A673 (cell line): ENCODE data around the gene WWTR1. TPM values are rescaled to one million over a fixed set of nuclear protein-coding genes. Genes with fewer than 3 reads are reported as not detected.

Experiments
- BruUV-seq: library from RNA; stranded (reverse); fragments of 400-500 nt; replicated peaks from 2 replicates; lab custom pipeline; 2021; lab: Mats Ljungman, UMichigan
- CTCF ChIA-PET: fragments of 300-600 bp; sonication (Branson Sonifier 250); formaldehyde crosslinking; loops from one replicate; lab custom pipeline; 2022; ENCODE audit warnings: antibody characterized with exemption; lab: Charles Lee
- POLR2A ChIA-PET: fragments of 300-600 bp; sonication (Branson Sonifier 250); formaldehyde crosslinking; loops from one replicate; lab custom pipeline; 2022; ENCODE audit warnings: antibody characterized with exemption; ENCODE audit not compliant: low non-redundant PET; lab: Charles Lee
- DNase-seq: peaks from one replicate; pipeline ENCODE4 v3.0.0-alpha.2; 2015; ENCODE audit warnings: low spot score
- H3K27ac ChIP-seq: fragments of 200-600 bp; sonication (generic); 2 replicates; pipeline ENCODE4 v1.5.1; 2016; ENCODE audit warnings: mixed run types, low read depth, mild to moderate bottlenecking, mixed read lengths, antibody characterized with exemption, low read length; ENCODE audit not compliant: poor library complexity, severe bottlenecking
- H3K27me3 ChIP-seq: fragments of 200-600 bp; sonication (generic); replicated peaks from 2 replicates; pipeline ENCODE4 v1.6.1; 2017; ENCODE audit warnings: mixed run types, low read depth, mild to moderate bottlenecking, mixed read lengths, antibody characterized with exemption, low read length; ENCODE audit not compliant: insufficient read depth, poor library complexity
- H3K36me3 ChIP-seq: fragments of 200-600 bp; sonication (generic); 2 replicates; pipeline ENCODE4 v1.6.1; 2016; ENCODE audit warnings: mixed run types, mild to moderate bottlenecking, mixed read lengths, antibody characterized with exemption, low read length; ENCODE audit not compliant: insufficient read depth, poor library complexity, severe bottlenecking
- H3K4me1 ChIP-seq: fragments of 200-600 bp; sonication (generic); 2 replicates; pipeline ENCODE4 v1.6.1; 2017; ENCODE audit warnings: mixed run types, mild to moderate bottlenecking, mixed read lengths, antibody characterized with exemption, low read length; ENCODE audit not compliant: insufficient read depth, poor library complexity, severe bottlenecking
- H3K4me3 ChIP-seq: fragments of 200-600 bp; sonication (generic); 2 replicates; pipeline ENCODE4 v1.5.1; 2016; ENCODE audit warnings: low read depth, mixed run types, mild to moderate bottlenecking, mixed read lengths, low read length; ENCODE audit not compliant: poor library complexity, severe bottlenecking
- H3K9me3 ChIP-seq: fragments of 200-600 bp; sonication (generic); 2 replicates; pipeline ENCODE4 v1.6.1; 2016; ENCODE audit warnings: mixed run types, low read depth, mild to moderate bottlenecking, mixed read lengths, antibody characterized with exemption, low read length; ENCODE audit not compliant: poor library complexity, severe bottlenecking
- EZH2 ChIP-seq: fragments of 200-600 bp; sonication (generic); IDR thresholded peaks from 2 replicates; pipeline ENCODE4 v1.6.1; 2017; ENCODE audit warnings: borderline replicate concordance, low read depth, mild to moderate bottlenecking, mixed read lengths, antibody characterized with exemption, low read length; ENCODE audit not compliant: poor library complexity, severe bottlenecking
- intact Hi-C: fragments of 100-400 bp; cut with micrococcal nuclease; formaldehyde crosslinking; loops from one replicate; pipeline ENCODE4 v1.10.0; 2022; ENCODE audit not compliant: unreplicated experiment
- total RNA-seq: library from RNA; stranded (reverse); gene quantifications from 2 replicates; pipeline ENCODE4 v1.2.3, GENCODE V29; 2021
- TF ChIP-seq, protein P1 (sequence below): fragments of 300-800, 200-600 bp; sonication (generic); conservative IDR thresholded peaks from 2 replicates; pipeline ENCODE4 v1.5.1; 2017; ENCODE audit warnings: low read depth, mild to moderate bottlenecking, antibody characterized with exemption, low read length, moderate library complexity, mixed read lengths

WWTR1 gene
- total RNA-seq, 1 experiment from 2014 or later: 76.8 TPM

DNA sequence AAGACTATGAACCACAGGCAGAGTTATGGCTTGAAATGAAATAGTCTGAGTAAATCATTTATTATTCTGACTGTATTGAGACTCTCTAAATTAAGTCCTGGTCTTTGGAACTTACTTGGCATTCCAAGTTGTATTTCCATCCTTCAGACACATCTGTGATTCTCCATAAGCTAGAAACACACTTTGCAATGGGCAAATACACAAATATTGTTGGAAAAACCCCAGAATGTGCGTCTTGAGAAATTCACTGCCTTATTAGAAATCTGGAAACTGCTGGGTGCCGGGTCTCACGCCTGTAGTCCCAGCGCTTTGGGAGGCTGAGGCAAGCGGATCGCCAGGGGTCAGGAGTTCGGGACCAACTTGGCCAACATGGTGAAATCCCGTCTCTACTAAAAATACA, 87.8 kb downstream of the WWTR1 start:
- POLR2A ChIA-PET: no interaction called here
- Histone ChIP-seq H3K27ac (no peak overlapping the region), H3K4me1 (peaks cover 36% of the 10 kb centered on the region), H3K27me3 (no peaks in the 10 kb centered on the region), H3K4me3 (no peak overlapping the region), H3K36me3 (peaks cover 8% of the 10 kb centered on the region), H3K9me3 (no peaks in the 10 kb centered on the region)
- no peak for DNase-seq
- CTCF ChIA-PET: no interaction called here
- BruUV-seq: no TSS peak
- intact Hi-C loops: no loop called here
- TF ChIP-seq EZH2: no peak
- TF ChIP-seq, protein P1, sequence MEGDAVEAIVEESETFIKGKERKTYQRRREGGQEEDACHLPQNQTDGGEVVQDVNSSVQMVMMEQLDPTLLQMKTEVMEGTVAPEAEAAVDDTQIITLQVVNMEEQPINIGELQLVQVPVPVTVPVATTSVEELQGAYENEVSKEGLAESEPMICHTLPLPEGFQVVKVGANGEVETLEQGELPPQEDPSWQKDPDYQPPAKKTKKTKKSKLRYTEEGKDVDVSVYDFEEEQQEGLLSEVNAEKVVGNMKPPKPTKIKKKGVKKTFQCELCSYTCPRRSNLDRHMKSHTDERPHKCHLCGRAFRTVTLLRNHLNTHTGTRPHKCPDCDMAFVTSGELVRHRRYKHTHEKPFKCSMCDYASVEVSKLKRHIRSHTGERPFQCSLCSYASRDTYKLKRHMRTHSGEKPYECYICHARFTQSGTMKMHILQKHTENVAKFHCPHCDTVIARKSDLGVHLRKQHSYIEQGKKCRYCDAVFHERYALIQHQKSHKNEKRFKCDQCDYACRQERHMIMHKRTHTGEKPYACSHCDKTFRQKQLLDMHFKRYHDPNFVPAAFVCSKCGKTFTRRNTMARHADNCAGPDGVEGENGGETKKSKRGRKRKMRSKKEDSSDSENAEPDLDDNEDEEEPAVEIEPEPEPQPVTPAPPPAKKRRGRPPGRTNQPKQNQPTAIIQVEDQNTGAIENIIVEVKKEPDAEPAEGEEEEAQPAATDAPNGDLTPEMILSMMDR: no peak

DNA sequence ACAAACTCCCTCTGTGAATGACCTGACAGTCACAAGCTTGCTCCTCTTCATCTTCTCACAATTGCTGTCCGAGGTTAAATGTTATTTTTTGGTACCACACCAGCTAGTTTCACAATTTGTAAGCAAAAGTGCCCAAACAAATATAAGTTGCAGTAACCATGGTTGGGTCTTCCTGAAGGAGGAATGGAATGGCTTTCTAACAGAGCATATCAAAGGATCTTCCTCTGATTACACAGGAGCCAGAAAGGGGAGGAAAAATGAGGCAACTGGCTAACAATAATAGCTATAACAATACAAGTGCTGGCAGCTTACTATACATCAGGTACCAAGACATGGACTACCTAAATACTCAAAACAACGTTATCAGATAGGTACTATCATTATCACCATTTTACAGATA, 90.4 kb downstream of the WWTR1 start:
- TF ChIP-seq, protein P1: no peak
- no peak for TF ChIP-seq EZH2
- ChIA-PET CTCF (no interaction called here), POLR2A (no interaction called here)

DNA sequence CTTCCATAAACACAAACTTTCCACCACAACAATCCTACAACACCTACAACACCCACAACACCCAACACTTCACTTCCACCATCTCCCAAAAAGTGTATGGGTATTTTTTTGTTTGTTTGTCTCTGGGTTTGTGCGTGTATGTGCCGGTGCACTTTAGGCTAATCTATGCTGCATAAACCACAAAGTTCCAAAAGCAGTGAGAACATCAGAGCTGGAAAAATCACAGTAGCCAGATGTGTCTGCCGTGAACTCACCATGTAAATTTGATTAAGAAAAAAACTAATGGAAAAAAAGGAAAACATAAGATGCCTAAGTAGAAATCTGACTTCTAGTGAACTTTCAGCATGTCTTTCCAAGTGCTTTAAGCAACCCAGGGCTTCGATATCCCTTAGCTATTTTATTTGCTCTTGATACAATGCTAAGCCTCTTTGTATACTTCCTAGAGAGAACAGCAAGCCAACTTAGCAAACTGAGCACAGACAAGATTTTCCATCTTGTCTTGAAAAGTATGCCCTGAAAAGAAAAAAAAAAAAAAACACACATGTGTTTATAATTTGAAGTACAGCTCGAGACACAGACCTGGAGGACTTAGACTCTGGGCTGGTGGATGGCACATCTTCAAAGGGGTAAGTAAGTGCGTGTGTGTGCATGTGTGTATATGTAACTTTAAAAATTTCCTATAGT, 91.4 kb downstream of the WWTR1 start:
- H3K9me3 ChIP-seq: no peaks in the 10 kb centered on the region
- CTCF ChIA-PET: interaction anchor here (0.6 to 0.7 kb wide), 2 partner anchors 11 to 611 kb away, joined by 3 to 9 read pairs; no protein-coding TSS in a partner anchor
- H3K4me3 ChIP-seq: no peak overlapping the region
- H3K4me1 ChIP-seq: peaks cover 23% of the 10 kb centered on the region
- TF ChIP-seq EZH2: no peak
- TF ChIP-seq, protein P1: no peak
- no peaks in the 10 kb centered on the region for H3K27me3 ChIP-seq
- peak overlapping the region; percentile 38 for H3K27ac ChIP-seq
- intact Hi-C loops: no loop called here
- no TSS peak for BruUV-seq
- DNase-seq: no peak
- peaks cover 2% of the 10 kb centered on the region for H3K36me3 ChIP-seq
- POLR2A ChIA-PET: no interaction called here

More for the DNA sequence above, 90.4 kb downstream of the WWTR1 start:
- peaks cover 27% of the 10 kb centered on the region for H3K4me1 ChIP-seq
- no peaks in the 10 kb centered on the region for H3K27me3 ChIP-seq
- no peak for DNase-seq
- H3K36me3 ChIP-seq: peaks cover 7% of the 10 kb centered on the region
- H3K4me3 ChIP-seq: no peak overlapping the region
- intact Hi-C loops: no loop called here
- peak overlapping the region; percentile 46 for H3K27ac ChIP-seq
- BruUV-seq: no TSS peak
- H3K9me3 ChIP-seq: no peaks in the 10 kb centered on the region
